Erythroblast (primary cell): ENCODE measurements around the gene ESYT3.

Experiments
- GATA1 ChIP-seq: IDR thresholded peaks from 2 replicates; pipeline ENCODE4 v1.6.1; 2011; ENCODE audit warnings: low read depth, mild to moderate bottlenecking, control low read depth, low read length, moderate library complexity
- POLR2A ChIP-seq: IDR thresholded peaks from 2 replicates; pipeline ENCODE4 v1.6.1; 2011; ENCODE audit warnings: mild to moderate bottlenecking, low read length

DNA sequence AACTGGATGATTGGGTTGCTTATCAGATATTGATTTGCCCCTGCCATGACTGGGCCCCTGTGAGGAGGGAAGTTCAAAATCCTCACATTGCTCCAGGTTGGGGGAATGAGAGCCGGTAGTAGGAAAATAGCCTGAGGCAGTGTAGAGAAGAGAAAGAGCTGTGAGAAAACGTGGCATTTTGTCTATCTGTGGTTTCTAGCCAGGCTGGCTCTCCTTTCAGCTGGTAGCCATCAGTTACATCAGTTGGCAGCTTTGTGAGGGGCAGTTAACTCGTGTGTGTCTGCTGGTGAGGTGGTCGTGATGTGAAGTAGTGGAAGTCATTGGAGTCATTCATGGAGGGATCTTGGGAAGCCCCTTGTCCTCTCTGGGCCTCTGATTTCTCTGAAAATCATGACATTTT, 5.2 kb downstream of the ESYT3 start:
- no peak for TF ChIP-seq POLR2A
- TF ChIP-seq GATA1 = no peak
